ENCODE results near the gene ZFR2. TPM values are rescaled to one million over a fixed set of nuclear protein-coding genes. Genes with fewer than 3 reads are reported as not detected.

Gene ZFR2
- total RNA-seq, 4 donors from 2014 or later: not detected

DNA sequence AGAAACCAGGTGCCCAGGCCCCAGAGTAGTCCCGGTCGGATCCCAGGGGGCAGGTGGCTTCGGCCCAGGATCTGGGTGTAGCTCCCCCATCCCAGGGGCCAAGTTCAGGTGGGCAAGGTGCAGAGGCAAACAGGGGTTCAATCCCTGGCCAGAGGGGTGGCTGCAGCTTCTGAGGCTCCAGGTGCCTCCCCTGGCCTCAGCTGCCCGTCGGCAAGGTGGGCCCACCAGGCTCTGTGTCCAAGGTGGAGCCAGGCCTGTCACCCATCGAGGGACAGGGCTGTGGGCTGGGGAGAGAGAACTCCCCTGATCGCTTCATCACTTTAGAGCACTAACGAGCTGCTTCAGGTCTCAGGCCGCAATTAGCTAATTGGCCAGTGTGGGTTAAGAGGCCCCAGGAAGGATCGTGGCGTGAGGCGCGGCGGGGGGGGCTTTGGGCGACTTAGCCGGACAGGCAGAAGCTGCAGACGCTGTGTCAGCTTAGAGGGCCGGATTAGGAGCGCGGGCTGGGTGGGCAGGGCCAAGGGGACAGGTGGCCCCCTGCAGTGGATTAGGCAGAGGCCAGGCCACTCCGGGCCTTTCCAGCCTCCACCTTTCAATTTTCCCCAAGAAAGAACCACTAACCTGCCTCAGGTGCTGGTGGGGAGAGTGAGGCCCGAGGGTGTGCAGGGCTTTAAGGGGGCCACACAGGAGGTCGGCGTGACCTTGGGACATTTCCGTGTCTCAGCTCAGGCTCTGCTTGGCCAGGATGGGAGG lies 94.0 kb downstream of the ZFR2 start:
- ATAC-seq (no peak), DNase-seq (no peak)
- Histone ChIP-seq H3K4me3 (no peak overlapping the region), H3K27me3 (peaks cover 0 to 2% (median 0%) of the 10 kb centered on the region in 3 donors), H3K4me1 (no peaks in the 10 kb centered on the region), H3K27ac (no peak overlapping the region), H3K9me3 (no peaks in the 10 kb centered on the region), H3K36me3 (no peaks in the 10 kb centered on the region)
- in situ Hi-C loops (cut with MboI; ENCODE audit: low sequenced_read_pairs in 4 of 4): no loop called here
- no peak for TF ChIP-seq POLR2A (IDR thresholded peaks at IDR 0.05)
- TF ChIP-seq, protein P1, sequence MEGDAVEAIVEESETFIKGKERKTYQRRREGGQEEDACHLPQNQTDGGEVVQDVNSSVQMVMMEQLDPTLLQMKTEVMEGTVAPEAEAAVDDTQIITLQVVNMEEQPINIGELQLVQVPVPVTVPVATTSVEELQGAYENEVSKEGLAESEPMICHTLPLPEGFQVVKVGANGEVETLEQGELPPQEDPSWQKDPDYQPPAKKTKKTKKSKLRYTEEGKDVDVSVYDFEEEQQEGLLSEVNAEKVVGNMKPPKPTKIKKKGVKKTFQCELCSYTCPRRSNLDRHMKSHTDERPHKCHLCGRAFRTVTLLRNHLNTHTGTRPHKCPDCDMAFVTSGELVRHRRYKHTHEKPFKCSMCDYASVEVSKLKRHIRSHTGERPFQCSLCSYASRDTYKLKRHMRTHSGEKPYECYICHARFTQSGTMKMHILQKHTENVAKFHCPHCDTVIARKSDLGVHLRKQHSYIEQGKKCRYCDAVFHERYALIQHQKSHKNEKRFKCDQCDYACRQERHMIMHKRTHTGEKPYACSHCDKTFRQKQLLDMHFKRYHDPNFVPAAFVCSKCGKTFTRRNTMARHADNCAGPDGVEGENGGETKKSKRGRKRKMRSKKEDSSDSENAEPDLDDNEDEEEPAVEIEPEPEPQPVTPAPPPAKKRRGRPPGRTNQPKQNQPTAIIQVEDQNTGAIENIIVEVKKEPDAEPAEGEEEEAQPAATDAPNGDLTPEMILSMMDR (IDR thresholded peaks at IDR 0.05 in 4 of 5, conservative IDR thresholded peaks at IDR 0.05 in 1 of 5): no peak
- intact Hi-C loops (cut with DNase I; ENCODE audit: low total_unique reads): no loop called here

DNA sequence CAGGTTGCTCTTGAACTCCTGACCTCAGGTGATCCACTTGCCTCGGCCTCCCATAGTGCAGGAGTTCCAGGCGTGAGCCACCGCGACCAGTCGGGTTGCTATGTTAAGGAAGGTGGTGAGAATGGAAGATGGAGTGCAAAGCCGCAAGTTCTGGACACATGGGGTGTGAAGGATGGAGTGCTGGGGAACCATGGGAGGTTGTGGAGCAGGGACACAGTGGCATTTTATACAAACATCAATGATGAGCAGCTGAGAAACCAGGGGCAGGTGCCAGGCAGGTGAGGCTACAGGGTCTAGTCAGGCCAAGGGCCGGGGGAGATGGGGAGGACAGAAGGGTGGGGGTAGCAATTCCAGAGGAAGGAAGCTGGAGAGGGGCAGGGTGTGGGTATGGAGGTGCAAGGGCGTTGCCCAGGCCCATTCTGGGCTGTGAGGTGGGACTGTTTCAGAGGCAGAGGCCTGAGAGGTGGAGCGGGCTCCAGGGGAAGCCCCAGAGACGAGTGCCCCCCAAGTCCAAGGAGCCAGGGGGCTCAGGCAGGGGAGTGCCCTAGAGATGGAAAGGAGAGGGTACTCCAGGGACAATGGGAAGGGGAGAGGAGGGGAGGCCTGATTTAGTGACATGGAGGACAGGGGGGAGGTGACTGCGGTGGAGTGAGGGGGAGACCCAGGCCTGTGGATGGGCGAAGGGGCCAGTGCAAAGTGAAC lies 94.9 kb downstream of the ZFR2 start:
- Histone ChIP-seq H3K9me3 (no peaks in the 10 kb centered on the region), H3K36me3 (no peaks in the 10 kb centered on the region), H3K4me3 (no peak overlapping the region), H3K4me1 (no peaks in the 10 kb centered on the region), H3K27ac (no peak overlapping the region), H3K27me3 (peaks cover 0 to 2% (median 0%) of the 10 kb centered on the region in 3 donors)
- in situ Hi-C loops (cut with MboI; ENCODE audit: low sequenced_read_pairs in 4 of 4) (no loop called here), intact Hi-C loops (cut with DNase I; ENCODE audit: low total_unique reads) (no loop called here)
- DNase-seq (no peak), ATAC-seq (no peak)
- TF ChIP-seq POLR2A (IDR thresholded peaks at IDR 0.05): no peak
- TF ChIP-seq, protein P1 (IDR thresholded peaks at IDR 0.05 in 4 of 5, conservative IDR thresholded peaks at IDR 0.05 in 1 of 5): no peak

DNA sequence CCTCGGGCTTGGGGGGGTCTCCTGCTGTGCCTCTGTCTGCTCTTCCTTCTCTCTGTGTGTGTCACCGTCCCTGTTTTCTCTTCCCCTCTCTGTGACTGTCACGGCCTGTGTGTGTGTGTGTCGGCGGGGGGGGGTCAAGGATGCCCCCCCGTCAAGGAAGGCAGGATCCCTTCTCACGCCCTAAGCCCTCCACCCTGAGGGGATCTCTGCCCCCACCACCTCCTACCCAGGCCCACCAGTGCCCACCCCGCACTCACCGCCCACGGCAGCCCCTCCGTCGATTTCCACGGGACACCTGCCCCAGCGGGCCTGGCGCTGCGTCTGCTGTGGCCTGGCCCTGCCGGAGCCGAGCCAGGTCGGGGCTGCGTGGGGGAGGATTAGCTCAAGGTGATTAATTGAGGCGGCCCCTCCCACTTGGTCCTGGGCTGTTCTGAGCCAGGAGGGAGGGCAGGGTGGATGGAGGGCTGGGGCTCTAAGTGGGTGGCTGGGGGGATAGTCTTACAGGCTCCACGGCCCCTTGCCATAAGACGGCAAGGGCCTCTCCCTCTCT lies 96.9 kb downstream of the ZFR2 start, which contains the start of gene RAX2:
TSS of gene RAX2 (minus strand) at position 323 of the 550 bp plus-strand sequence. CDS start 486 bp downstream, outside the sequence.
- DNase-seq: no peak
- intact Hi-C loops (cut with DNase I; ENCODE audit: low total_unique reads): no loop called here
- TF ChIP-seq, protein P1 (IDR thresholded peaks at IDR 0.05 in 4 of 5, conservative IDR thresholded peaks at IDR 0.05 in 1 of 5): no peak
- TF ChIP-seq POLR2A (IDR thresholded peaks at IDR 0.05): no peak
- H3K27me3 ChIP-seq: no peaks in the 10 kb centered on the region
- ATAC-seq: no peak
- H3K4me3 ChIP-seq: no peak within 1 kb of the TSS
- H3K9me3 ChIP-seq: no peaks in the 10 kb centered on the region
- H3K27ac ChIP-seq: no peak within 1 kb of the TSS
- peaks cover 0 to 19% of the 10 kb centered on the region in 2 donors for H3K36me3 ChIP-seq
- H3K4me1 ChIP-seq: no peaks in the 10 kb centered on the region
- in situ Hi-C loops (cut with MboI; ENCODE audit: low sequenced_read_pairs in 4 of 4): no loop called here

DNA sequence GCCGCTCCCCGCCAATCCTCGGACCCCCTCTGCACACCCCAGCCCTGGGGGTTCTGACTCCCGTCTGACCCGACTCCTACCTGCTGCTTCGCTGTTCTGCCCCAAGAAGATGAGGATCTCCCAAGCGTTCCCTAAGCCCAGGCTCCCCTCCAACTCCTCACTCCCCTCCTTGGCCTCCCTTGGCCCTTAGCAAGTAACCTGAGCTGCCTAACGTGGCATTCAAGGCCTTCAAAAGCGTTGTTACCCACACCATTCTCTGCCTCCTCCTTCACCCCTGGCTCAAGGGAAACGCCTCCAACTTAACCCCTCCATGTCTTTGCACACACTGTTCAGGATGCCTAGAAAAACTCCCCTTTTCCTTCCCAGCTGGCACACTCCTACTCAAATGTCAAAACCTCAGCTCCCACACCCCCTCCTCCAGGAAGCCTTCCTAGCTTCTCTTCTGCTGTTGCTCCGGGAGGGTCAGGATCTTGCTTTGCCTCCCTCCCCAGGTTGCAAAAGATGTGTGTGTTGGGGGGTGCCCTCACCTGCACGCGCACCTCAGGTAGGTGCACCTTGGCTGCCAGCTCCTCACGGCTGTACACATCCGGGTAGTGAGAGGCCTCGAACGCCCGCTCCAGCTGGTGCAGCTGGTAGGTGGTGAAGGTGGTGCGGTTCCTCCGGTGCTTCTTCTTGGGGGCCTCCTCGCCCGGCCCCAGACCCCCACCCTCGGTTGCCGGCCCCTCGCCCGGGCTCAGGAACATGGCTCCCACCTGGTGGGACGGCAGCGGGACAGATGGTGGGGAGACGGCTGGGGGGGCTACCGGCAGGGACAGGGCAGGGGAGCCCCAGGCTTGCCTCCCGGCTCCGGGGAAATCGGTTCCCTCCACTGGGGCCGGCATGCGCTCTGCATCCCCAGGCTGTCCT lies 97.6 kb downstream of the ZFR2 start:
- no peak overlapping the region for H3K27ac ChIP-seq
- no peak overlapping the region for H3K4me3 ChIP-seq
- TF ChIP-seq POLR2A (IDR thresholded peaks at IDR 0.05): no peak
- TF ChIP-seq, protein P1 (IDR thresholded peaks at IDR 0.05 in 4 of 5, conservative IDR thresholded peaks at IDR 0.05 in 1 of 5): no peak
- no peaks in the 10 kb centered on the region for H3K4me1 ChIP-seq
- no peaks in the 10 kb centered on the region for H3K27me3 ChIP-seq
- no peak for ATAC-seq
- H3K9me3 ChIP-seq: no peaks in the 10 kb centered on the region
- in situ Hi-C loops (cut with MboI; ENCODE audit: low sequenced_read_pairs in 4 of 4) (no loop called here), intact Hi-C loops (cut with DNase I; ENCODE audit: low total_unique reads) (no loop called here)
- H3K36me3 ChIP-seq: peaks cover 0 to 27% of the 10 kb centered on the region in 2 donors
- no peak for DNase-seq
